ENCODE data around the gene HNRNPH2. TPM values are rescaled to one million over a fixed set of nuclear protein-coding genes. Genes with fewer than 3 reads are reported as not detected.

Gene HNRNPH2
- total and polyA plus RNA-seq, 10 of the 15 experiments (the other 5 are each of a cell fraction or from before 2014, with no cell fraction given): 34.5 to 102 (median 61.4) TPM

DNA sequence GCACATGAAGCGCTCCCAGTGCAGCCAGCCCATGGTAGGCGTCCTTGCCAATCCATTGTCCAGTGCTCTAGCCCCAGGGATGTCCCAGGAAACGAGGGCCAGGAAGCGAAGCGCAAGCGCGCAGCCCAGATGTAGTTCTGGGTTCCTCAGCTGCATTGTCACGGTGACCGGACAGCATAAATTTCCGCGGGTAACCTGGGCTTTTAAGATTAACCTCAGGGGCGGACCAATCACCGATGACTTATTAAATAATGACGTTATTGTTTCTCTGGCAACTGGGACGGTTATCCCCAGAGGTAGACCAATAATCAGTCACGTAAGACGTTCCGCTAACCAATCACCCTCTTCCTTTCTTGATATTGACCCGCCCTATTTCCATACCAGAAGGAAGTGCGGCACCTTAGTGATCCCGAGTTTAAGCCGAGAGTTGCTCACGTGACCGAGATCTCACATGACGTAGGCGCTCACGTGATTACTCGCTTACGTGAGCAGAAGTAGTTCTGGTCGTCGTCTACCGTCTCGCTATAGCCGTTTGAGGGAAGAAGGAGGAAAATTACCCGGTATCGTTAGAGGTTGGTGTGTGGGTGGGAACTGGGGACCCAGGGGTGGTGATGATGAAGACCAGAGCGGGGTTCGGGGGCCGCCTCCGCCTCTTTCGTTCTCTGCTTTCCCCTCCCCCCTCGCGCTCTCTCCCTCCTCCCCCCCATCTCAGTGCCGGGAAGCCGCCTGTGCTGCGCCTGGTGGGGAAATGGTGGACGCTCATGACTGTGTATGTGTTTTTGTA lies at the start of gene HNRNPH2, which contains the start of gene GLA (continued):
- TF ChIP-seq, protein P1, sequence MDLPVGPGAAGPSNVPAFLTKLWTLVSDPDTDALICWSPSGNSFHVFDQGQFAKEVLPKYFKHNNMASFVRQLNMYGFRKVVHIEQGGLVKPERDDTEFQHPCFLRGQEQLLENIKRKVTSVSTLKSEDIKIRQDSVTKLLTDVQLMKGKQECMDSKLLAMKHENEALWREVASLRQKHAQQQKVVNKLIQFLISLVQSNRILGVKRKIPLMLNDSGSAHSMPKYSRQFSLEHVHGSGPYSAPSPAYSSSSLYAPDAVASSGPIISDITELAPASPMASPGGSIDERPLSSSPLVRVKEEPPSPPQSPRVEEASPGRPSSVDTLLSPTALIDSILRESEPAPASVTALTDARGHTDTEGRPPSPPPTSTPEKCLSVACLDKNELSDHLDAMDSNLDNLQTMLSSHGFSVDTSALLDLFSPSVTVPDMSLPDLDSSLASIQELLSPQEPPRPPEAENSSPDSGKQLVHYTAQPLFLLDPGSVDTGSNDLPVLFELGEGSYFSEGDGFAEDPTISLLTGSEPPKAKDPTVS (IDR thresholded peaks at IDR 0.05; ENCODE audit: low read depth, low read length): no peak
- TF ChIP-seq, protein P2, sequence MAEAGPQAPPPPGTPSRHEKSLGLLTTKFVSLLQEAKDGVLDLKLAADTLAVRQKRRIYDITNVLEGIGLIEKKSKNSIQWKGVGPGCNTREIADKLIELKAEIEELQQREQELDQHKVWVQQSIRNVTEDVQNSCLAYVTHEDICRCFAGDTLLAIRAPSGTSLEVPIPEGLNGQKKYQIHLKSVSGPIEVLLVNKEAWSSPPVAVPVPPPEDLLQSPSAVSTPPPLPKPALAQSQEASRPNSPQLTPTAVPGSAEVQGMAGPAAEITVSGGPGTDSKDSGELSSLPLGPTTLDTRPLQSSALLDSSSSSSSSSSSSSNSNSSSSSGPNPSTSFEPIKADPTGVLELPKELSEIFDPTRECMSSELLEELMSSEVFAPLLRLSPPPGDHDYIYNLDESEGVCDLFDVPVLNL (IDR thresholded peaks at IDR 0.05; ENCODE audit: low read depth, low read length): no peak
- TF ChIP-seq BMI1 (IDR thresholded peaks at IDR 0.05; ENCODE audit: borderline replicate concordance) (peak; percentile 33; the same call in 1 of the 2 replicates), GABPA (IDR thresholded peaks at IDR 0.05; ENCODE audit: low read depth) (no peak; the same call in 1 of the 2 replicates), FOXK2 (IDR thresholded peaks at IDR 0.05) (no peak), ZNF274 (IDR thresholded peaks at IDR 0.05; ENCODE audit: insufficient read depth, insufficient read length) (no peak), ZNF384 (IDR thresholded peaks at IDR 0.05; ENCODE audit: borderline replicate concordance, low read depth, low read length) (no peak), CHD1 (IDR thresholded peaks at IDR 0.05; ENCODE audit: low read depth, low read length) (0 out of 2 replicates have a peak, but pooled peaks have one; percentile 69), PAX8 (IDR thresholded peaks at IDR 0.05) (no peak), SRF (IDR thresholded peaks at IDR 0.05; ENCODE audit: low read depth in 2 of 2, low read length in 2 of 2) (no peak), NR2F1 (conservative IDR thresholded peaks at IDR 0.05) (no peak), ESRRA (IDR thresholded peaks at IDR 0.05; ENCODE audit: low read length) (no peak)
- TF ChIP-seq, protein P3, sequence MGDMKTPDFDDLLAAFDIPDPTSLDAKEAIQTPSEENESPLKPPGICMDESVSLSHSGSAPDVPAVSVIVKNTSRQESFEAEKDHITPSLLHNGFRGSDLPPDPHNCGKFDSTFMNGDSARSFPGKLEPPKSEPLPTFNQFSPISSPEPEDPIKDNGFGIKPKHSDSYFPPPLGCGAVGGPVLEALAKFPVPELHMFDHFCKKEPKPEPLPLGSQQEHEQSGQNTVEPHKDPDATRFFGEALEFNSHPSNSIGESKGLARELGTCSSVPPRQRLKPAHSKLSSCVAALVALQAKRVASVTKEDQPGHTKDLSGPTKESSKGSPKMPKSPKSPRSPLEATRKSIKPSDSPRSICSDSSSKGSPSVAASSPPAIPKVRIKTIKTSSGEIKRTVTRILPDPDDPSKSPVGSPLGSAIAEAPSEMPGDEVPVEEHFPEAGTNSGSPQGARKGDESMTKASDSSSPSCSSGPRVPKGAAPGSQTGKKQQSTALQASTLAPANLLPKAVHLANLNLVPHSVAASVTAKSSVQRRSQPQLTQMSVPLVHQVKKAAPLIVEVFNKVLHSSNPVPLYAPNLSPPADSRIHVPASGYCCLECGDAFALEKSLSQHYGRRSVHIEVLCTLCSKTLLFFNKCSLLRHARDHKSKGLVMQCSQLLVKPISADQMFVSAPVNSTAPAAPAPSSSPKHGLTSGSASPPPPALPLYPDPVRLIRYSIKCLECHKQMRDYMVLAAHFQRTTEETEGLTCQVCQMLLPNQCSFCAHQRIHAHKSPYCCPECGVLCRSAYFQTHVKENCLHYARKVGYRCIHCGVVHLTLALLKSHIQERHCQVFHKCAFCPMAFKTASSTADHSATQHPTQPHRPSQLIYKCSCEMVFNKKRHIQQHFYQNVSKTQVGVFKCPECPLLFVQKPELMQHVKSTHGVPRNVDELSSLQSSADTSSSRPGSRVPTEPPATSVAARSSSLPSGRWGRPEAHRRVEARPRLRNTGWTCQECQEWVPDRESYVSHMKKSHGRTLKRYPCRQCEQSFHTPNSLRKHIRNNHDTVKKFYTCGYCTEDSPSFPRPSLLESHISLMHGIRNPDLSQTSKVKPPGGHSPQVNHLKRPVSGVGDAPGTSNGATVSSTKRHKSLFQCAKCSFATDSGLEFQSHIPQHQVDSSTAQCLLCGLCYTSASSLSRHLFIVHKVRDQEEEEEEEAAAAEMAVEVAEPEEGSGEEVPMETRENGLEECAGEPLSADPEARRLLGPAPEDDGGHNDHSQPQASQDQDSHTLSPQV (IDR thresholded peaks at IDR 0.05): no peak
- TF ChIP-seq, protein P4, sequence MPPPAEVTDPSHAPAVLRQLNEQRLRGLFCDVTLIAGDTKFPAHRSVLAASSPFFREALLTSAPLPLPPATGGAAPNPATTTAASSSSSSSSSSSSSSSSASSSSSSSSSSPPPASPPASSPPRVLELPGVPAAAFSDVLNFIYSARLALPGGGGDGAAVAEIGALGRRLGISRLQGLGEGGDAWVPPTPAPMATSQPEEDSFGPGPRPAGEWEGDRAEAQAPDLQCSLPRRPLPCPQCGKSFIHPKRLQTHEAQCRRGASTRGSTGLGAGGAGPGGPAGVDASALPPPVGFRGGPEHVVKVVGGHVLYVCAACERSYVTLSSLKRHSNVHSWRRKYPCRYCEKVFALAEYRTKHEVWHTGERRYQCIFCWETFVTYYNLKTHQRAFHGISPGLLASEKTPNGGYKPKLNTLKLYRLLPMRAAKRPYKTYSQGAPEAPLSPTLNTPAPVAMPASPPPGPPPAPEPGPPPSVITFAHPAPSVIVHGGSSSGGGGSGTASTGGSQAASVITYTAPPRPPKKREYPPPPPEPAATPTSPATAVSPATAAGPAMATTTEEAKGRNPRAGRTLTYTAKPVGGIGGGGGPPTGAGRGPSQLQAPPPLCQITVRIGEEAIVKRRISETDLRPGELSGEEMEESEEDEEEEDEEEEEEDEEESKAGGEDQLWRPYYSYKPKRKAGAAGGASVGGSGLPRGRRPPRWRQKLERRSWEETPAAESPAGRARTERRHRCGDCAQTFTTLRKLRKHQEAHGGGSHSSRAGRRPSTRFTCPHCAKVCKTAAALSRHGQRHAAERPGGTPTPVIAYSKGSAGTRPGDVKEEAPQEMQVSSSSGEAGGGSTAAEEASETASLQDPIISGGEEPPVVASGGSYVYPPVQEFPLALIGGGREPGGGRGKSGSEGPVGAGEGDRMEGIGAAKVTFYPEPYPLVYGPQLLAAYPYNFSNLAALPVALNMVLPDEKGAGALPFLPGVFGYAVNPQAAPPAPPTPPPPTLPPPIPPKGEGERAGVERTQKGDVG (CRISPR knock-in tag; IDR thresholded peaks at IDR 0.05): peak; percentile 39; the same call in 1 of the 2 replicates
- TF ChIP-seq, protein P5, sequence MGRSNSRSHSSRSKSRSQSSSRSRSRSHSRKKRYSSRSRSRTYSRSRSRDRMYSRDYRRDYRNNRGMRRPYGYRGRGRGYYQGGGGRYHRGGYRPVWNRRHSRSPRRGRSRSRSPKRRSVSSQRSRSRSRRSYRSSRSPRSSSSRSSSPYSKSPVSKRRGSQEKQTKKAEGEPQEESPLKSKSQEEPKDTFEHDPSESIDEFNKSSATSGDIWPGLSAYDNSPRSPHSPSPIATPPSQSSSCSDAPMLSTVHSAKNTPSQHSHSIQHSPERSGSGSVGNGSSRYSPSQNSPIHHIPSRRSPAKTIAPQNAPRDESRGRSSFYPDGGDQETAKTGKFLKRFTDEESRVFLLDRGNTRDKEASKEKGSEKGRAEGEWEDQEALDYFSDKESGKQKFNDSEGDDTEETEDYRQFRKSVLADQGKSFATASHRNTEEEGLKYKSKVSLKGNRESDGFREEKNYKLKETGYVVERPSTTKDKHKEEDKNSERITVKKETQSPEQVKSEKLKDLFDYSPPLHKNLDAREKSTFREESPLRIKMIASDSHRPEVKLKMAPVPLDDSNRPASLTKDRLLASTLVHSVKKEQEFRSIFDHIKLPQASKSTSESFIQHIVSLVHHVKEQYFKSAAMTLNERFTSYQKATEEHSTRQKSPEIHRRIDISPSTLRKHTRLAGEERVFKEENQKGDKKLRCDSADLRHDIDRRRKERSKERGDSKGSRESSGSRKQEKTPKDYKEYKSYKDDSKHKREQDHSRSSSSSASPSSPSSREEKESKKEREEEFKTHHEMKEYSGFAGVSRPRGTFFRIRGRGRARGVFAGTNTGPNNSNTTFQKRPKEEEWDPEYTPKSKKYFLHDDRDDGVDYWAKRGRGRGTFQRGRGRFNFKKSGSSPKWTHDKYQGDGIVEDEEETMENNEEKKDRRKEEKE (IDR thresholded peaks at IDR 0.05): no peak
